ENCODE results near the gene RAB34.
"Not testable (repeated sequence)": the region's sequence is repeated elsewhere in the genome, so short reads cannot be mapped to it uniquely, and the experiment has no call there.

Gene RAB34

DNA sequence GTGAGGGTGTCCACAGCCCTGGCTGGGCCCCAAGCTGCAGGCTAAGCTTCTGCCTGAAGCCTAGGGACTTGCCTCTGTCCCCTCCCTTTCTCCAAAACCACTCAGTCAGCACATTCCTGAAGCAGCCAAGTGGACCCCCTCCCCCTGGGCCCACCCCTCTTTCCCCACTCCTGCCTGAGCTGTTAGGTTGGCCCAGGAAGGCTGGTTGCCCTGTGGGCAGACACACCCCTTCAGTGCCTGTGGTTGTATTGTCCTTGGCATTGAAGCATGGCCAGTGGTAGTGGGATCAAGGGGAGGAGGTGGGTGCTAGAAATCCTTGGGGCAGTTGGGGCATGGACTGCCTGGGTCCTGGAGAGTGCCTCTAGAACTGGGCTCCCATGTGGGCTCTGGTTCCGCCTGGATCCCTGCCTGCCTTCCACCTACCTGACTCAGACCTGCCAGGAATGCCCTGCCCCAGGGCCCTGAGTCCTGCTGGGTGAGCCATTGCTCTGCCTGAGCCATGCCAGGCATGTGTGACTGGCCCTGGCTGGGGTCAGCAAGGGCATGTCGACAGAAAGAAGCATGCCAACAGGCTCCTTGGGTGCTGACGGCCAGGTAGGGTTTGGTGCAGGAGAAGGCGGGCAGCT lies 28.2 kb upstream of the RAB34 start:
- DNase-seq = no peak

GRCh38 chr17:28744972-28745785 lies 27.5 kb upstream of the RAB34 start:
- no peak for DNase-seq

- no peak for DNase-seq
Measured at GRCh38 chr17:28744104-28744971, 26.7 kb upstream of the RAB34 start.

DNA sequence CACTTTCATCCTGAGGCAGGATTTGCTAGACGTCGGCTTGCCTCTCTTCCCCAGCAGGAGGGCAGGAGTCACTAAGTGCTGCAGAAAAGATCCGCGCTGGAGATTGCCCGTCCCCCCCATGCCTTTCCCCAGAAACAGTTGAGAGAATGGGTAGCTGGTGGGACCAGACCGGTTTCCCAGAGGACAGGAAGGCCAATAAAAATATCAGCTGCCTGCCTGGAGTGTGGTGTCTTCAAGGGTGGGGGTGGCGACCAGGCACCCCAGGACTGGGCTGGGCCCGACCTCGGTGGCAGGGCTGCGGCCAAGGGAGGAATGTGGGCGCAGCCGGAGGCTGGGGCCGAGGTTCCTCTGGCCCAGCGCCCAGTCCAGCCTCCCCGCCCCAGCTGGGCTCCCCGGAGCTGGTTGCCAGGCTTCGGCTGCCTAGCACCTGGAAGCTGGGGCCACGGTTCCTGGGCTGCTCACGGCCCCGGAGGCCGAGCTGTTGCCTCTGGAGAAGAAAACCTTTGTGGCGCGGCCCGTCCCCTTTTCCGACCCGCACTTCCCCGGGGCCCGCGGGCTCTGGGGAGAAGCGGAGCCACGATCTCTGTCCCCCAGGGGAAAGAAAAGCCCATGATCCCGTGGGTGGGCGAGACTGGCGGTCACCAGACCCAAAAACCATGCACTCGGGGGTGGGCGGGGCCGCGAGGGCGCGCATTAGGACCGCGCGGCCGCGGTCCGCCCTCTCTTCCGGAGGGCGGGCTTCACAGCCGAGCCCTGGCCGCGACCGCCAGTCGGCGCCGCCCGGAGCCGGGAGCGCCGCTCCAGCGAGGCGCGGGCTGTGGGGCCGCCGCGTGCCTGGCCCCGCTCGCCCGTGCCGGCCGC lies 25.8 kb upstream of the RAB34 start, which contains the start of gene TRAF4:
TSS of gene TRAF4 (plus strand) at position 769 of the 861 bp plus-strand sequence. CDS start 102 bp downstream, outside the sequence.
- peak; percentile 71 for DNase-seq

DNA sequence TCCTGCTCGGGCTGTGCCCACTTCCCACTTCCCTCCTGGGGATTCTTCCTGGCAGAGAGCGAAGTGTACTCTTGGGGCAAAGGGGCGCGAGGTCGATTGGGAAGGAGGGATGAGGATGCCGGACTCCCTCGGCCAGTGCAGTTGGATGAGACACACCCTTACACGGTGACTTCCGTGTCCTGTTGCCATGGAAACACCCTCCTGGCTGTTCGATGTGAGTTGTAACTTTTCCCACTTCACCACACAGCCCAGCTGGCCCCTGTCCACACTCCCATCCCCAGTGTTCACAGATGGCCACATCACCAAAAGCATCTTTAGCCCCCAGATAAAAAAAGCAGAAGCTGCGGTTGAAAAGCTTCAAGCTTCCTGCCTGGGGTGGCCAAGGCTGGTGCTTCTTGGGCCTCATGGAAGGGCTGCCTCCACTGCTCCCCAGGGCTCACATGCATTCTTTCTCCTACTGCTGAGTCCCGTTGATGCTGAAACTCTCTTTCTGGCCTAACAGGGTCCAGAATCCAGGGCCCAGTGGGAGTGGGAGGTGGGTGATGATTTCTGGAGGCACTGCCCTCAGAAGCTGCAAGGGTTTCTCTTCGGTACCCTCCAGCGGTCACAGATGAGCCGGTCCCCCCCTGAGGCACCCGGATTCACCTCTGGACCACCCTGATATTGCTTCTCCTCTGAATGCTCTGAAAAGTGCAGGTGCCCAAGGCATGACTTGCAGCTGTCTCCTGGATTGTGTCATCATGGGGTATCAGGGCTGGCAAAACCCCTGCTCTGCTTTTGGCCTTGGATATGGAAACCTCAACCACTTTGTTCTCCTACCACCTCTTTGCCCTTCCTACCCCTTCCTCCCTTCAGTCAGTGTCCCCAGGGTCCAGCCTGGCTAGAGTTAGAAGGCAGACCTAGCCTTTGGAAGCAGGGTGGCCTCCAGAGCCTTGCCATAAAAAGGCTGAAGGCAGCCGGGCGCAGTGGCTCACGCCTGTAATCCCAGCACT lies 24.0 kb upstream of the RAB34 start:
- DNase-seq = peak; percentile 99

DNA sequence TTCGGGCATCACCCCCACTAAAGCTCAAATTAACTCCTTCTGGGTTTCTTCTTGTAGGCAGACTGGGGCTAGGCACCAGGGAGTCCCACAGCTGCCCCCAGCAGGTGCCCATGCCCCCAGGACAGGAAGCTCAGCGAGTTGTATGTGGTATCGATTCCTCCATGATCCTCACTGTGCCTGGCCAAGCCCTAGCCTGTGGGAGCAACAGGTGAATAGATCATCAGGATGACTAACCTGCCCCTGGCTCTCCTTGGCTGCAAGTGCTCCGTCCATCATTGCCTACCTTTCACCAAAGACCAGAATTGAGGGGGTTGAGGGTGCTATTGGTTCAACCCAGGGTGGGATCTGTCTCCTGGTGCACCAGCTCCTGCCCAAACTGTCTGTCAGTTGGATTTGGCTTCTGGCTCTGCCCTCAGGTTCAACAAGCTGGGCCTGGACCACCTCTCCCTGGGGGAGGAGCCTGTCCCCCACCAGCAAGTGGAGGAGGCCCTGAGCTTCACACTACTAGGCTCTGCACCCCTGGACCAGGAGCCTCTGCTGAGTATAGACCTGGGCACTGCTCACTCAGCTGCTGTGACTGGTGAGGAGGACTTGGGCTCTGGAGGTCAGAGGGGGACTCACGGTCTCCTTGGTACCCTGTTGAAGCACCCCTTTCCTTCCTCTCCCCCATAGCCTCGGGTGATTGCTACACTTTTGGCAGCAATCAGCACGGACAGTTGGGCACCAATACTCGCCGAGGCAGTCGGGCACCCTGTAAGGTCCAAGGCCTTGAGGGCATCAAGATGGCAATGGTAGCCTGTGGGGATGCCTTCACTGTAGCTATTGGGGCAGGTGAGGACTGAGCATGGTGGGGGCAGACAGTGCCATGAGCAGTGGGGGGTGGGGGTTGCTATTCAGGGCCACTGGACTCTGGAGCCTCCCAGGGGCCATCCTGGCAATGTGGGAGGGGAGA lies 23.0 kb upstream of the RAB34 start:
- DNase-seq = no peak

DNA sequence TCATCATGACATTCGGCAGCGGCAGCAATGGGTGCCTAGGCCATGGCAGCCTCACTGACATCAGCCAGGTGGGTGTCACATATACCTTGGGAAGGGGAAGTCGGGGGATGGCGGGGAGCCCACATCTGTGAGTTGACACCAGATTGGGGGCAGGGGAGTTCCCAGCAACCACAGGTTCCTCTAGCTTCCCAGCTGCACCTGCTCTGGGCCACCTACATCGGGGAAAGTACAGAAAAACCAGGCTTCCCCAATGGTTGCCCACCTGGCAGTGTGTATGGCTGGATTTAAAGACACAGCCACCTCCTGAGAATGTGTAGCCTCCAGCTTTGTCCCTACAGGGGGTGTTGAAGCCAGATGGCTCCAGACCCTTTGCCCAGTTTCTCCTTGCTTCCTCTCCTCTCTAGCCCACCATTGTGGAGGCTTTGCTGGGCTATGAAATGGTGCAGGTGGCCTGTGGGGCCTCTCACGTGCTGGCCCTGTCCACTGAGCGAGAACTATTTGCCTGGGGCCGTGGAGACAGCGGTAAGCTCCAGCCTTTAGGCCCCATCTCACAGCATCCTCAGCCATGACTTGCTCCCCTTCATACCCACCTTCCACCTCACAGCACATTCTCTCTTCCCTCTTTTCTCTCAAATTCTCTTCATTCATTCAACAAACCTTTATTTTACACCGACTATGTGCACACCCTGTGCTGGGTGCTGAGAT lies 21.2 kb upstream of the RAB34 start:
- no peak for DNase-seq

DNA sequence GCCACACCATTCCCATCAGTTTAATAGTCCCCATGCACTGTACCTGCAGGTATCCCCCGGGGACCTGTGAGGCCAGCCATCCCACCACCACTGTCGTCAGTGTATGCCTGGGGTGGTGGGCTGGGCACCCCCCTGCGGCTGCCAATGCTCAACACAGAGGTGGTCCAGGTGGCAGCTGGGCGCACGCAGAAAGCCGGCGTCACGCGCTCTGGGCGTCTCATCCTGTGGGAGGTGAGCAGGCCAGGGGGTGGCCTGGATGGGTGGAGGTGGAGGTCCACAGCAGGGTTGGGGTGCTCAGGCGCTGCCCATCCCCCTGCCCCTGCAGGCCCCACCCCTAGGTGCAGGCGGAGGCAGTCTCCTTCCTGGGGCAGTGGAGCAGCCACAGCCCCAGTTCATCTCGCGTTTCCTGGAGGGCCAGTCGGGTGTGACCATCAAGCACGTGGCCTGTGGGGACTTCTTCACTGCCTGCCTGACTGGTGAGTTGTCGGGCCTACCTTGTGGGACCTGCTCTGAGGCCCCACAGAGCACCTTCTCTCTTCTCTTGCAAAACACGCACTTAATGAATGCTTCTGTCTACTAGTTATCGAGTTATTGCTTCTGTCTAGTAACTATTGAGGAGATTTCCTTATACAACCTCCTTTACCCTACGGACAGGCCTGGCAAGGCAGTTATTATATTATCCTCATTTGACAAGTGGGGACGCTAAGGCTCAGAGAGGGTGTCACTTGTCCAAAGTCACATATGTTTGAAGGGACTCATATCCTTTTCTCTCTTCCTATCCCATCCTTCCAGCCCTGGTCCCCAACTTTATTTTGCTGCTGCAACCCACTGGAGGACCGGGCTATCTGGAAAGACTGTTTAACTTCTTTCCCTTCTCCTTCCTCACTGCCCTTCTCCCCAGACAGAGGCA lies 20.4 kb upstream of the RAB34 start:
- DNase-seq = no peak

- DNase-seq = no peak
Measured at GRCh38 chr17:28737316-28737715, 19.6 kb upstream of the RAB34 start.

- DNase-seq = not testable (repeated sequence)
Measured at GRCh38 chr17:28735913-28736769, 18.5 kb upstream of the RAB34 start.

- DNase-seq = no peak
Measured at GRCh38 chr17:28735242-28735722, 17.6 kb upstream of the RAB34 start.

DNA sequence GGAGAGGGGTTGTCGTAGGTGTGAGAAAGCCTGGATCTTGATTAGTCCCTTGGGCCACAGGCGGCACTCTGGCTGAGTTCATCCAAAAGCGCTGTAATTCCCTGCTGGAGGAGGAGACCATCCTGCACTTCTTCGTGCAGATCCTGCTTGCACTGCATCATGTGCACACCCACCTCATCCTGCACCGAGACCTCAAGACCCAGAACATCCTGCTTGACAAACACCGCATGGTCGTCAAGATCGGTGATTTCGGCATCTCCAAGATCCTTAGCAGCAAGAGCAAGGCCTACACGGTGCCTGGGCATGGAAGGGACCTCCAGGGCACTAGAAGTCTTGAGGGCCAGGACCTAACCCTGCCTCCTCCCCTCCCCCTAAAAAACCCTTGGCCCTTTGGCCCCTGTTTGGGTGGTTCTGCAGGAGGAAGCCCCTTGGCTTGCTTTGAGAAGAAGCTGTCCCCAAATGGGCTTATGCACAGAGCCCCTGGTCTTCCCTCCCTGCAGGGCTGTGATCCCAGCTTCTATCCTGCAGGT lies 17.1 kb upstream of the RAB34 start:
- no peak for DNase-seq

DNA sequence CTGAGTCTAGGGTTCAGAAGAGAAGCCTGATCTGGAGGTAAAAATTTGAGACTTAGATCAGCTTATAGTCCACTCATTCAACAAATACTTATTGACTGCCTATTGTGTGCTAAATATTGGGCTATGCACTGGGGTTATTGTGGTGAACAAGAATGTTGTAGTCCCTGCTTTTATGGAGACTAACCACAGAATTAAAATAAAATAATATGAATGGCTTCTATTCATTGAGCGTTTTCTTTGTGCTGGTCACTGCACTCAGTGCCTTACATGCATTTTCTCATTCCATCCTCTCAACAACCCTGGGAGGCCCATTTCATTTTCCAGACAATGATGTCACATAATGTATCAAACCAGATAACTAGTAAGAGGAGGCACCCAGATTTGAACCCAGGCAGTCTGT lies 15.7 kb upstream of the RAB34 start:
- no peak for DNase-seq

GRCh38 chr17:28729950-28730330 lies 12.3 kb upstream of the RAB34 start:
- no peak for DNase-seq

- peak; percentile 99 for DNase-seq
Measured at GRCh38 chr17:28728364-28729200, 10.9 kb upstream of the RAB34 start, which contains the start of gene NEK8. Gene NEK8, plus strand, starts transcription at chr17:28728788. Its CDS starts 26 bp downstream, at chr17:28728814.
